Measurements from ENCODE around the gene KLHL11. TPM values are rescaled to one million over a fixed set of nuclear protein-coding genes. Genes with fewer than 3 reads are reported as not detected.

Gene KLHL11
- total and polyA plus RNA-seq, 2 donors (not counting 1 experiment from before 2014, with no cell fraction given): 8.7 to 24.4 TPM

GRCh38 chr17:41894791-41895331, 29.6 kb upstream of the KLHL11 start:
- Histone ChIP-seq H3K36me3 (ENCODE audit: control insufficient read depth, insufficient read depth, low read length) (peaks cover 34% of the 10 kb centered on the region), H3K9me3 (ENCODE audit: control insufficient read depth, insufficient read depth, low read depth, low read length) (no peaks in the 10 kb centered on the region), H3K79me2 (ENCODE audit: control insufficient read depth, insufficient read depth, low read length) (peaks cover 4% of the 10 kb centered on the region), H3K4me1 (ENCODE audit: control insufficient read depth, extremely low read depth, insufficient read depth, low read length) (peaks cover 15% of the 10 kb centered on the region), H2AFZ (ENCODE audit: low read length) (no peak overlapping the region), H3K27ac (ENCODE audit: insufficient read depth, low read length) (peak overlapping the region; percentile 81), H3K4me2 (ENCODE audit: extremely low read depth, insufficient read depth, low read length) (peak overlapping the region; percentile 33), H3K9ac (ENCODE audit: insufficient read depth, low read length) (no peak overlapping the region), H3K4me3 (replicated peaks in 1 of 4; ENCODE audit: control extremely low read depth in 1 of 4, insufficient read depth in 1 of 4, low read depth in 3 of 4, low read length in 4 of 4) (no peak overlapping the region), H4K20me1 (ENCODE audit: control insufficient read depth, extremely low read depth, insufficient read depth, low read length) (no peaks in the 10 kb centered on the region), H3K27me3 (ENCODE audit: control insufficient read depth, insufficient read depth, low read length) (no peaks in the 10 kb centered on the region)
- DNase-seq (ENCODE audit: low read depth in 2 of 2): peak; percentile 72 to 87
- TF ChIP-seq CTCF (conservative IDR thresholded peaks at IDR 0.05 in 1 of 2, IDR thresholded peaks at IDR 0.05 in 1 of 2; ENCODE audit: low read depth in 1 of 2, low read length in 2 of 2): no peak
- TF ChIP-seq EZH2 (IDR thresholded peaks at IDR 0.05; ENCODE audit: low read length, missing control alignments): no peak

- TF ChIP-seq EZH2 (IDR thresholded peaks at IDR 0.05; ENCODE audit: low read length, missing control alignments): no peak
- no peak for TF ChIP-seq CTCF (conservative IDR thresholded peaks at IDR 0.05 in 1 of 2, IDR thresholded peaks at IDR 0.05 in 1 of 2; ENCODE audit: low read depth in 1 of 2, low read length in 2 of 2)
- Histone ChIP-seq H3K4me2 (ENCODE audit: extremely low read depth, insufficient read depth, low read length) (no peak overlapping the region), H3K27ac (ENCODE audit: insufficient read depth, low read length) (no peak overlapping the region), H3K4me1 (ENCODE audit: control insufficient read depth, extremely low read depth, insufficient read depth, low read length) (peaks cover 15% of the 10 kb centered on the region), H2AFZ (ENCODE audit: low read length) (no peak overlapping the region), H3K9me3 (ENCODE audit: control insufficient read depth, insufficient read depth, low read depth, low read length) (no peaks in the 10 kb centered on the region), H3K9ac (ENCODE audit: insufficient read depth, low read length) (no peak overlapping the region), H4K20me1 (ENCODE audit: control insufficient read depth, extremely low read depth, insufficient read depth, low read length) (no peaks in the 10 kb centered on the region), H3K36me3 (ENCODE audit: control insufficient read depth, insufficient read depth, low read length) (peaks cover 29% of the 10 kb centered on the region), H3K79me2 (ENCODE audit: control insufficient read depth, insufficient read depth, low read length) (peaks cover 4% of the 10 kb centered on the region), H3K27me3 (ENCODE audit: control insufficient read depth, insufficient read depth, low read length) (no peaks in the 10 kb centered on the region), H3K4me3 (replicated peaks in 1 of 4; ENCODE audit: control extremely low read depth in 1 of 4, insufficient read depth in 1 of 4, low read depth in 3 of 4, low read length in 4 of 4) (no peak overlapping the region)
- DNase-seq (ENCODE audit: low read depth in 2 of 2): no peak
Measured at GRCh38 chr17:41893384-41893783, 28.2 kb upstream of the KLHL11 start.

GRCh38 chr17:41892021-41892376, 26.8 kb upstream of the KLHL11 start:
- H3K4me1 ChIP-seq (ENCODE audit: control insufficient read depth, extremely low read depth, insufficient read depth, low read length): peaks cover 15% of the 10 kb centered on the region
- no peak for DNase-seq (ENCODE audit: low read depth in 2 of 2)
- no peak overlapping the region for H3K4me2 ChIP-seq (ENCODE audit: extremely low read depth, insufficient read depth, low read length)
- no peak overlapping the region for H3K9ac ChIP-seq (ENCODE audit: insufficient read depth, low read length)
- H4K20me1 ChIP-seq (ENCODE audit: control insufficient read depth, extremely low read depth, insufficient read depth, low read length): no peaks in the 10 kb centered on the region
- no peak overlapping the region for H3K27ac ChIP-seq (ENCODE audit: insufficient read depth, low read length)
- H3K36me3 ChIP-seq (ENCODE audit: control insufficient read depth, insufficient read depth, low read length): peaks cover 30% of the 10 kb centered on the region
- no peak overlapping the region for H2AFZ ChIP-seq (ENCODE audit: low read length)
- H3K4me3 ChIP-seq (replicated peaks in 1 of 4; ENCODE audit: control extremely low read depth in 1 of 4, insufficient read depth in 1 of 4, low read depth in 3 of 4, low read length in 4 of 4): no peak overlapping the region
- H3K27me3 ChIP-seq (ENCODE audit: control insufficient read depth, insufficient read depth, low read length): no peaks in the 10 kb centered on the region
- TF ChIP-seq CTCF (conservative IDR thresholded peaks at IDR 0.05 in 1 of 2, IDR thresholded peaks at IDR 0.05 in 1 of 2; ENCODE audit: low read depth in 1 of 2, low read length in 2 of 2): no peak
- TF ChIP-seq EZH2 (IDR thresholded peaks at IDR 0.05; ENCODE audit: low read length, missing control alignments): no peak
- H3K9me3 ChIP-seq (ENCODE audit: control insufficient read depth, insufficient read depth, low read depth, low read length): no peaks in the 10 kb centered on the region
- peaks cover 4% of the 10 kb centered on the region for H3K79me2 ChIP-seq (ENCODE audit: control insufficient read depth, insufficient read depth, low read length)
